Breast epithelium (tissue), 3 donors: ENCODE measurements around the gene CIB4.

Experiments used
- CTCF ChIP-seq, 3 donors: fragments of 450-650 bp; IDR thresholded peaks; one replicate each; pipeline ENCODE4 v1.5.1; 2016 to 2017; ENCODE audit warnings: antibody characterized with exemption in 3 of 3, mild to moderate bottlenecking in 3 of 3, moderate library complexity in 3 of 3
- POLR2A ChIP-seq: fragments of 450-650 bp; IDR thresholded peaks from one replicate; pipeline ENCODE4 v1.6.1; 2016; ENCODE audit warnings: antibody characterized with exemption, mild to moderate bottlenecking, moderate library complexity
- POLR2AphosphoS5 ChIP-seq, 3 donors: sonication (generic); formaldehyde crosslinking; IDR thresholded peaks; one replicate each; pipeline ENCODE4 v1.6.1; 2017; ENCODE audit warnings: antibody characterized with exemption in 3 of 3

DNA sequence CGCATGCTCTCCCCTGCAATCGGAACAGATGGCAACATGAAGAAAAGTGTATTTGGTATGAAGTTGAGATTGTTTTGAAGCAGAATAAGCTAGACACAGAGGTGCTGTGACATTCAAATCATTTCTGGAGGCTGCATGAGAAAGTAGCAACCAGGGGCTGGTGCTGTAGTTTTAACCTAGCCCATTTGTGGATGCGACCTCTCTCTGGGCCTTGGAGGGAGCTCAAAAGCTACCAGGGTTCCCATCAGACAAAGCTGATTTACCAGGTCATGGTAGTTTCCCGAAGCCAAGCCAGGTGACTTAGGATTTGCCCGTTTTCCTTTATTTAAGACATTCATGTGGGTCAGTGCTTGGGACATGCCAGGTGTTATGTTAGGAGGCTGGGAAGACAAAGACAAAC is 77.5 kb downstream of the CIB4 start:
- TF ChIP-seq CTCF (IDR thresholded peaks at IDR 0.05) (no peak), POLR2A (no peak), POLR2AphosphoS5 (IDR thresholded peaks at IDR 0.05) (no peak)
